Measurements from ENCODE around the gene C1R. TPM values are rescaled to one million over a fixed set of nuclear protein-coding genes. Genes with fewer than 3 reads are reported as not detected.

The C1R gene
- total RNA-seq, 2 experiments from 2014 or later = 0.30 TPM; not detected in 1

DNA sequence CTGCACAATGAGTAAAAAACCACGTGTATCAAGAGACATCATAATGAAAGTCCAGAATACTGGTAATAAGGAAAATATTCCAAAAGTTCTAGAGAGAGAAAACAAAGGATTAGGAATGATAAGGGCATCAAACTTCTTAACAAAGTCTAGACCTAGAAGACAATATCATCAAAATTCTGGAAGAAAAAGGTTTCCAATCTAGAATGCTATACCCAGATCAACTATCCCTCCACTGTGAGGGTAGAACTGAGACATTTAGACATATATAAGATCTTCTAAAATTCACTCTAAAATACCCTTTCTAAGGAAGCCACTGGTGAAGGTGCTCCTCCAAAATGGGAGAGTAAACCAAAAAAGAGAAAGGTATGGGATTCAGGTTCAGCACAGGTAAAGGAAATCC lies 13.8 kb upstream of the C1R start:
- TF ChIP-seq, protein P1, sequence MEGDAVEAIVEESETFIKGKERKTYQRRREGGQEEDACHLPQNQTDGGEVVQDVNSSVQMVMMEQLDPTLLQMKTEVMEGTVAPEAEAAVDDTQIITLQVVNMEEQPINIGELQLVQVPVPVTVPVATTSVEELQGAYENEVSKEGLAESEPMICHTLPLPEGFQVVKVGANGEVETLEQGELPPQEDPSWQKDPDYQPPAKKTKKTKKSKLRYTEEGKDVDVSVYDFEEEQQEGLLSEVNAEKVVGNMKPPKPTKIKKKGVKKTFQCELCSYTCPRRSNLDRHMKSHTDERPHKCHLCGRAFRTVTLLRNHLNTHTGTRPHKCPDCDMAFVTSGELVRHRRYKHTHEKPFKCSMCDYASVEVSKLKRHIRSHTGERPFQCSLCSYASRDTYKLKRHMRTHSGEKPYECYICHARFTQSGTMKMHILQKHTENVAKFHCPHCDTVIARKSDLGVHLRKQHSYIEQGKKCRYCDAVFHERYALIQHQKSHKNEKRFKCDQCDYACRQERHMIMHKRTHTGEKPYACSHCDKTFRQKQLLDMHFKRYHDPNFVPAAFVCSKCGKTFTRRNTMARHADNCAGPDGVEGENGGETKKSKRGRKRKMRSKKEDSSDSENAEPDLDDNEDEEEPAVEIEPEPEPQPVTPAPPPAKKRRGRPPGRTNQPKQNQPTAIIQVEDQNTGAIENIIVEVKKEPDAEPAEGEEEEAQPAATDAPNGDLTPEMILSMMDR (conservative IDR thresholded peaks at IDR 0.05; ENCODE audit: low read length) = no peak
- no peak for TF ChIP-seq EZH2phosphoT487 (IDR thresholded peaks at IDR 0.05; ENCODE audit: borderline replicate concordance, low read depth, low read length)
- Histone ChIP-seq H4K20me1 (ENCODE audit: insufficient read depth, low read length) (no peaks in the 10 kb centered on the region), H3K4me2 (ENCODE audit: low read length) (no peak overlapping the region), H2AFZ (ENCODE audit: low read length) (no peak overlapping the region), H3K4me3 (ENCODE audit: low read depth, low read length, poor library complexity, severe bottlenecking) (no peak overlapping the region), H3K79me2 (ENCODE audit: insufficient read depth, low read depth, low read length) (no peaks in the 10 kb centered on the region), H3K36me3 (ENCODE audit: insufficient read depth, low read length) (no peaks in the 10 kb centered on the region), H3K9me3 (ENCODE audit: low read length) (peaks cover 16% of the 10 kb centered on the region), H3K9me2 (ENCODE audit: insufficient read depth, low read length) (no peaks in the 10 kb centered on the region), H3K27ac (ENCODE audit: low read depth, low read length, poor library complexity, severe bottlenecking) (no peak overlapping the region), H3K4me1 (ENCODE audit: insufficient read depth, low read length, poor library complexity, severe bottlenecking) (peaks cover 10% of the 10 kb centered on the region)
- DNase-seq (ENCODE audit: low spot score) = no peak
- CTCF ChIA-PET (ENCODE audit: unreplicated experiment) = no interaction called here
- no TSS peak for BruUV-seq (replicated peaks)
- intact Hi-C loops (cut with micrococcal nuclease; ENCODE audit: unreplicated experiment) = loop anchor here (5.0 kb wide), 2 partner anchors 89 to 234 kb away; partner anchors contain the start of genes LPCAT3 and SPSB2
- POLR2A ChIA-PET = no interaction called here

DNA sequence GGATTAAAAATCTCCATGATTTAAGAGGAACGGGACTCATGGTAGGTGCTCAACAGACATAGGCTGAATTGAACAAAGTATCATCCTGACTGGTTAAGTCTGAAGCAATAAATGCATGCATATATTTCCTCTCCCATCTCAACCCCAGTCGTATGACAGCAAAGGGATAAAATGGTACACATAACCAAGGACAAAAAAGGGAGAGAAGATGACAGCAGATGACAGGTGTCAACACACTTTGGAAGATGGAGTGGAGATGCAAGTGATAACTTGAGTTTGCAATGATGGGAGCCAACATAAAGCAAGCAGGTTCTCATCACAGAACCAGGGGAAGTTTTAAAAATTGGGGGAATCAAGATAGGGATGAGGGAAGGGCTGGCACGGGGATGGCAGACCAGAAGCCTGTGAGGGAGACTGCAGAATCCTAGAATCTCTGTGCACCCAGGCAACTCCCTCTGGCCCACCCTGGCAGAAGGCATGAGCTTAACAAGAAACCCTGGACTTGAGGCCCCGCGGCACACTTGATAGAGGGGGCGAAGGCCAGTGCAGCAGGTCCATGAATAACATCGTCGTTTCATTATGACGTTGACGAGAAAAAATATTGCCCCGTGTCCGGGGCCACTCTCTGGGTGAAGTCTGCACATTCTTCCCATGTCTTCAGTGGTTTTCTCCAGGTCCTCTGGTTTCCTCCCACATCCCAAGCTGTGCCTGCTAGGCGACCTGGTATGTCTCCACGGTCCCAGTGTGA lies 11.8 kb upstream of the C1R start:
- no peaks in the 10 kb centered on the region for H3K9me2 ChIP-seq (ENCODE audit: insufficient read depth, low read length)
- CTCF ChIA-PET (ENCODE audit: unreplicated experiment) = interaction anchor here (0.5 kb wide), 1 partner anchor 121 kb away, joined by 3 read pairs; no protein-coding TSS in a partner anchor
- no peak overlapping the region for H3K4me3 ChIP-seq (ENCODE audit: low read depth, low read length, poor library complexity, severe bottlenecking)
- H3K36me3 ChIP-seq (ENCODE audit: insufficient read depth, low read length) = no peaks in the 10 kb centered on the region
- no peak overlapping the region for H3K27ac ChIP-seq (ENCODE audit: low read depth, low read length, poor library complexity, severe bottlenecking)
- no peak for DNase-seq (ENCODE audit: low spot score)
- no peak overlapping the region for H2AFZ ChIP-seq (ENCODE audit: low read length)
- peaks cover 10% of the 10 kb centered on the region for H3K4me1 ChIP-seq (ENCODE audit: insufficient read depth, low read length, poor library complexity, severe bottlenecking)
- H3K9me3 ChIP-seq (ENCODE audit: low read length) = peaks cover 16% of the 10 kb centered on the region
- TF ChIP-seq EZH2phosphoT487 (IDR thresholded peaks at IDR 0.05; ENCODE audit: borderline replicate concordance, low read depth, low read length) = no peak
- TF ChIP-seq, protein P1 (conservative IDR thresholded peaks at IDR 0.05; ENCODE audit: low read length) = no peak
- no peaks in the 10 kb centered on the region for H4K20me1 ChIP-seq (ENCODE audit: insufficient read depth, low read length)
- H3K4me2 ChIP-seq (ENCODE audit: low read length) = no peak overlapping the region
- intact Hi-C loops (cut with micrococcal nuclease; ENCODE audit: unreplicated experiment) = no loop called here
- H3K79me2 ChIP-seq (ENCODE audit: insufficient read depth, low read depth, low read length) = no peaks in the 10 kb centered on the region
- POLR2A ChIA-PET = no interaction called here
- BruUV-seq (replicated peaks) = no TSS peak

DNA sequence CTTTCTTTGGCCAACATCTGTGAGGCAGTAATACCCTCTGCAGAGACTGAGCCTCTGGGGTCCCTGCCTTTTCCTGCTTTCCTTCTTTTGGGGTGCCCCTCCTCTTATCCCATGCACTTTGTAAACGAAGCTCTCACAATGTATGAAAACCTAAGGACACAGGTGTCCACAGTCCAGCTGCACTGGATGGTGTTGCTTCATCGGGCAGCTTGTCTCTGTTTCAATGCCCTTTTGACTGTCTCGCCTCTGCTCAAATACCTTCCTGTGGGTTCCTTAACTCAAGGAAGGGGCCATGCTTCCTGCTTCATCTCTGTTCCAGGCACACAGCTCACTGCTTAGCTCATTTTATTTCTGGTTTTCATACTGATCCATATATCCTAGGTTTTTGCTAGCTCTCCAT lies 10.3 kb upstream of the C1R start:
- no peaks in the 10 kb centered on the region for H3K9me2 ChIP-seq (ENCODE audit: insufficient read depth, low read length)
- DNase-seq (ENCODE audit: low spot score) = no peak
- H2AFZ ChIP-seq (ENCODE audit: low read length) = no peak overlapping the region
- H4K20me1 ChIP-seq (ENCODE audit: insufficient read depth, low read length) = no peaks in the 10 kb centered on the region
- no peak overlapping the region for H3K4me2 ChIP-seq (ENCODE audit: low read length)
- intact Hi-C loops (cut with micrococcal nuclease; ENCODE audit: unreplicated experiment) = no loop called here
- no peak overlapping the region for H3K27ac ChIP-seq (ENCODE audit: low read depth, low read length, poor library complexity, severe bottlenecking)
- H3K79me2 ChIP-seq (ENCODE audit: insufficient read depth, low read depth, low read length) = no peaks in the 10 kb centered on the region
- POLR2A ChIA-PET = no interaction called here
- no peaks in the 10 kb centered on the region for H3K4me1 ChIP-seq (ENCODE audit: insufficient read depth, low read length, poor library complexity, severe bottlenecking)
- H3K9me3 ChIP-seq (ENCODE audit: low read length) = peaks cover 16% of the 10 kb centered on the region
- H3K4me3 ChIP-seq (ENCODE audit: low read depth, low read length, poor library complexity, severe bottlenecking) = no peak overlapping the region
- BruUV-seq (replicated peaks) = no TSS peak
- no peak for TF ChIP-seq EZH2phosphoT487 (IDR thresholded peaks at IDR 0.05; ENCODE audit: borderline replicate concordance, low read depth, low read length)
- TF ChIP-seq, protein P1 (conservative IDR thresholded peaks at IDR 0.05; ENCODE audit: low read length) = no peak
- CTCF ChIA-PET (ENCODE audit: unreplicated experiment) = interaction anchor here (0.6 kb wide), 1 partner anchor 13 kb away, joined by 3 read pairs; no protein-coding TSS in a partner anchor
- no peaks in the 10 kb centered on the region for H3K36me3 ChIP-seq (ENCODE audit: insufficient read depth, low read length)
